ACHN (cell line): Measurements from ENCODE around the gene DNAJC1.
"Not testable (repeated sequence)": the region's sequence is repeated elsewhere in the genome, so short reads cannot be mapped to it uniquely, and the experiment has no call there.

Experiments used
- DNase-seq: peaks from one replicate; pipeline ENCODE4 v3.0.0-alpha.2; 2015
- in situ Hi-C: cut with HindIII; loops from 2 replicates; pipeline ENCODE4 v1.10.0; 2017; ENCODE audit warnings: low sequenced_read_pairs, low pct_ligation_motif_present, low pct_unique_long_range_greater_than_20kb

Gene DNAJC1

GRCh38 chr10:21926949-21927348 lies 76.6 kb downstream of the DNAJC1 start:
- DNase-seq: peak; percentile 87
- in situ Hi-C loops: no loop called here

DNA sequence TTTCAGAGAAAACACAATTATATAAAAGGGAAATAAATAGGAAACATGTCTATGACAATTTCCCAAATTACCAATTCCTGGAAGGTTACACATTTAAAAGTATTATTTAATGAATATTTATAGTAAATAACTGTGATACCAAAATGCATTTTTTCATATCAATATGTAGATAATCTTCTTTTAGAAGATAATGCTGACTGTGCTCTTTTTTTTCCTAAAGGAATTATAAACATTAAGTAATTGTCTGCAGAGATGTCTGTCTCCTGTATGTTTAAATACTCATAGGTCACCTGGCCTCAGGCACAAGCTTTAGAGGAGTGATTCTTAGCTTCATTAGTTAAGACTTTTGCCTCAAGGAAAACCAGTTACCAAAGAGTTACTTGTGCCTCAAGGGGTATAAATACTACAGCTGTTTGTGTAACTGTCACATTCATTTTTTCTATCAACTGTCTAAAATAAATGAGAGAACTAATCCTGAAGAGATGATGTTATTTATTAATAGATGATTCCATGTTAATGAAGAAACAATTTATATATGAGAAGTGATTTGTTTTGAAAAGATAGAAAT lies 77.1 kb downstream of the DNAJC1 start:
- no peak for DNase-seq
- in situ Hi-C loops: no loop called here

DNA sequence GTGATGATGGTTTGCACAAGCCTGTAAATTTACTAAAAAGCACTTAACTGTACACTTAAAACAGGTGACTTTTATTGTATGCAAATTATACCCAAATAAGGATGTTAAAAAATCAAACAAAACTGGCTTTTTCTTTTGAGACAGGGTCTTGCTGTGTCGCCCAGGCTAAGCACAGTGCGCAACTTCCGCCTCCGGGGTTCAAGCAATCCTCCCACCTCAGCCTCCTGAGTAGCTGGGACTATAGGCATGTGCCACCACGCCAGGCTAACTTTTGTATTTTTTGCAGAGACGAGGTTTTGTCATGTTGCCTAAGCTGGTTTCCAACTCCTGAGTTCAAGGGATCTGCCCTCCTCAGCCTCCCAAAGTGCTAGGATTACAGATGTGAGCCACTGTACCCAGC lies 77.7 kb downstream of the DNAJC1 start:
- in situ Hi-C loops: no loop called here
- no peak for DNase-seq

DNA sequence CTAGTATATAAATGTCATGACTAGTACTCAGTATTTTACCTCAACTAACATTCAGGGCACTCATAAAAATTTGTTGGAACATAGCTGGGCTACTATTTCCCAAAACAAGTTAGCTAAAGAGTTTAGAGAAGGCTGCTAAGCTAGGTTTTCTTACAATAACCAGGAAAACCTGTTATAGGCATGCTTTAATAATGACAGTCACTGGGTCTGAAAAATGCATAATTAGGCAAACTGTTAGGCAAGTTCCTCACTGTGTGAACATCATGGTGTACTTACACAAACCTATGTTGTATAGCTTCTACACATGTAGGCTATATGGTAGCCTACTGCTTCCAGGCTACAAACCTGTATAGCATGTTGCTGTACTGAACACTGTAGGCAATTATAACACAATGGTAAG lies 79.0 kb downstream of the DNAJC1 start:
- in situ Hi-C loops: no loop called here

DNA sequence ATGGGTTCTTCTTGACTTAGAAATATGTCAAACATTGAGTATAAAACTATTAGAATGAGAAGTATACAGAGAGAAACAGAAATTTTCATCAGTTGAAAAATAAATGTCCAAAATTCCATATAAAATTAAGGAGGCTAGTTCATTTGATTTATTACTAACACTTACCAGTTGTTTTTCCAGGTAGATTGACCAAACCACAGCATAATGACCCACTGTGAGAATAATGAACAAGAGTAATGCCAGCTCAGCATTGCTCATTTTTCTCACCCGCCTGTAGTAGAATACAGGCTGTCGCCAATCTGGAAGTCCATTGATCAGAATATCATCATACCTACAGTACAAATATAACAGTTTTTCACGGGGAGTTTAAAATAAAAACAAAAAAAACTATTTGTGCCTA lies 82.9 kb downstream of the DNAJC1 start:
- no peak for DNase-seq
- in situ Hi-C loops: no loop called here

More for the DNA sequence above, 79.0 kb downstream of the DNAJC1 start:
- no peak for DNase-seq

GRCh38 chr10:21919906-21920305 lies 83.6 kb downstream of the DNAJC1 start:
- DNase-seq: no peak
- in situ Hi-C loops: no loop called here

GRCh38 chr10:21919117-21919516 lies 84.4 kb downstream of the DNAJC1 start:
- in situ Hi-C loops: no loop called here
- DNase-seq: no peak

- no peak for DNase-seq
- in situ Hi-C loops: no loop called here
Observed at GRCh38 chr10:21912625-21913024, 90.9 kb downstream of the DNAJC1 start.

DNA sequence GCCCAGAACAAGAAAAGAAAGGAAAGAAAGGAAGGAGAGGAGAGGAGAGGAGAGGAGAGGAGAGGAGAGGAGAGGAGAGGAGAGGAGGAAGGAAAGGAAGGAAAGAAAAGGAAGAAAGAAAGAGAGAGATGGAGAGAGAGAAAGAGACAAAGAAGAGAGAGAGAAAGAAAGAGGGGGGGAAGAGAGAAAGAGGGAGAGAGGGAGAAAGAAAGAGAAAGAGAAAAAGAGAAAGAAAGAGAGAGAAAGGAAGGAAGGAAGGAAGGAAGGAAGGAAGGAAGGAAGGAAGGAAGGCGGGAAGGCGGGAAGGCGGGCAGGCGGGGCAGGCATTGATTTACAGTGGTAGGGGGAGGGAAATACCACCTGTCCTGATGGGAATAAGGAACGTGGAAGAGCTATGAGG lies 92.7 kb downstream of the DNAJC1 start:
- in situ Hi-C loops: no loop called here
- no peak for DNase-seq

DNA sequence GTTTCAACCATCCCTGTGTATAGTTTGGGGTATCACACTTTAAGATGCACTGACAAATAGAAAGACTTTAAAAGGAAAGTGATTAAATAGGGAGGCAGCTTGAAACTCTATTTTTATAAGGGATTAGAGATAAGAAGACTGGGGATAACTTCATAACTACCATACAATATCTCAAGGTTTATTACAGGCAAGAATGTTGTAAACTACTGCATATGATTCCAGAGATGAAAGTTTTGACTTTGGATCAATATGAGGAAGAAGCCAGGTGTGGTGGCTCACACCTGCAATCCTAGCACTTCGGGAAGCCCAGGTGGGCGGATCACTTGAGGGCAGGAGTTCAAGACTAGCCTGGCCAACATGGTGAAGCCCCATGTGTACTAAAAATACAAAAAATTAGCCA lies 96.1 kb downstream of the DNAJC1 start:
- no peak for DNase-seq
- in situ Hi-C loops: no loop called here

- no peak for DNase-seq
- in situ Hi-C loops: no loop called here
Observed at GRCh38 chr10:21904930-21905329, 98.6 kb downstream of the DNAJC1 start.

DNA sequence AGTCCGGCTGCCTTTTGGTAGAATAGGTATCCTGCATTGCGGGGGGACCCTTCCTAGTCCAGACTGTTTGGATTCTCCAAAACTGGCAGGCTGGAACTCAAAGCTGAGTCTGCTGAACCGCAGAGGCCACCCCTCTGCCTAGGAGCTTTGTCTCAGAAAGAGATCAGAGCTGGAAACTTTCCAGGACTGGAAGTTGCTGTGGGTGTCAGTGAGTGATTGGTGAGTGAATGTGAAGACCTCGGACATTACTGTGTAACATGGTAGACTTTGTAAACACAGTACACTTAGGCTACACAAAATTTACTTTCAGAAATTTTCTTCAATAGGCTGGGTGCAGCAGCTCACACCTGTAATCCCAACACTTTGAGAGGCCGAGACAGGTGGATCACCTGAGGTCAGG lies 103.8 kb downstream of the DNAJC1 start:
- no peak for DNase-seq
- in situ Hi-C loops: no loop called here

DNA sequence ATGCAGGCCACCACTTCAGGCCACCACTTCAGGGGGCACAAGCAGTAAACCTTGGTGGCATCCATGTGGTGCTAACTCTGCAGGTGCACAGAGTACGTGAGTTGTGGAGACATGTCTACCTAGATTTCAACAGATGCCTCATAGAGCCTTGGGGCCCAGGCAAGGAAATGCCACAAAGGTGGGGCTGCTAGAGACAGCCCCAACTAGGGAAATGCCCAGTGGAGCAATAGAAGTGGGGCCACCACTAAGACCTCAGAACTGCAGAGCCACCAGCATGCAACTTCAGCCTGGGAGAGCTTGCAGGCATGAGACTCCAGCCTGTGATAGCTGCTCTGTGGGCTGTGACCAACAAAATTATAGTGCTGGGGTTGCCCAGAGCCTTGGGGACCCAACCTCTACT lies 107.6 kb downstream of the DNAJC1 start:
- DNase-seq: no peak
- in situ Hi-C loops: no loop called here

- in situ Hi-C loops: no loop called here
Observed at GRCh38 chr10:21894648-21895342, 108.7 kb downstream of the DNAJC1 start.

DNA sequence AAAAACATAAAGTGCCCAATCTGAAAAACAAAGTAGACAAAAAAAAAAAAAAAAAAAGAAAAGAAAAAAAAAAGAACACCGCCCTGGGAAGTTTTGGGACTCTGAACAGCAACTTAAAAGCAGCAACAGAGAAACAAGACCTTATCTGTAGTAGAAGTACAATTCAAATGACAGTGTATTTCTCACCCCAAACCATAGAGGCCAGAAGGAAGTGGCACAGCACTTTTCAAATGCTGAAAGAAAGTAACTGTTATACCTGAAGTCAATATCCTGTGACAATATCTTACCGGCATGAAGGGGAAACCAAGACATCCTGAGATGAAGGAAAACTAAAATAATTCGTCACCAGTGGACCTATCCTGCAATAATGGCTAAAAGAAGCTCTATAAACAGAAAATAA lies 112.1 kb downstream of the DNAJC1 start:
- in situ Hi-C loops: no loop called here

More at GRCh38 chr10:21894648-21895342, 108.7 kb downstream of the DNAJC1 start:
- DNase-seq: no peak

GRCh38 chr10:21889477-21890275 lies 113.9 kb downstream of the DNAJC1 start:
- DNase-seq: no peak
- in situ Hi-C loops: no loop called here

More for the DNA sequence above, 112.1 kb downstream of the DNAJC1 start:
- DNase-seq: no peak

DNA sequence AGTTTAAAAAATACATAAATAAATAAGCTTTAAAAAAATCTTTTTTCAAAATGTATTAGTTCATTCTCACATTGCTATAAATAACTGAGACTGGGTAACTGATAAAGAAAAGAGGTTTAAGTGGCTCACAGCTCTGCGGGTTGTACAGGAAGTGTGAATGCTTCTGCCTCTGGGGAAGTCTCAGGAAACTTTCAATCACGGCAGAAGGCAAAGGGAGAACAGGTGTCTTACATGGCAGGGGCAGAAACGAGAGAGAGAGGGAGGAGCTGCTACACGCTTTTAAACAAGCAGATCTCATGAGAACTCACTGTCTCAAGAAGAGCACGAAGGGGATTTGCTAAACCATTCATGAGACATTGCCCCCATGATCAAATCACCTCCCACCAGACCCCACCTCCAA lies 114.6 kb downstream of the DNAJC1 start:
- no peak for DNase-seq

DNA sequence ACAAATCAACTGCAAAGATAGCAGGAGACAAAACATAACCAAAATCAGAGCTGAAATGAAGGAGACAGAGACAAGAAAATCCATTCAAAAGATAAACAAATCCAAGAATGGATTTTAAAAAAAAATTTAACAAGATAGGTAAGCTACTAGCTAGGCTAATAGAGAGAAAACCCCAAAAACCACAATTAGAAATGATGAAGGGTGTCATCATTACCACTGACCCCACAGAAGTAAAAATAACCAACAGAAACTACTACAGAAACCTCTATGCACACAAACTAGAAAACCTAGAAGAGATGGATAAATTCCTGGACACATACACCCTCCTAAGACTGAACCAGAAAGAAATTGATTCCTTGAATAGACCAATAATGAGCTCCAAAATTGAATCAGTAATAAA lies 117.6 kb downstream of the DNAJC1 start:
- in situ Hi-C loops: no loop called here

More for the DNA sequence above, 114.6 kb downstream of the DNAJC1 start:
- in situ Hi-C loops: no loop called here

GRCh38 chr10:21873198-21873597 lies 130.3 kb downstream of the DNAJC1 start:
- no peak for DNase-seq
- in situ Hi-C loops: no loop called here

More for the DNA sequence above, 117.6 kb downstream of the DNAJC1 start:
- DNase-seq: no peak

- in situ Hi-C loops, DNase-seq: not testable (repeated sequence)
Observed at GRCh38 chr10:21872771-21873170, 130.8 kb downstream of the DNAJC1 start.
